HUES64 (cell line): Measurements from ENCODE around the gene ACAP3.

Experiments
- H3K27ac ChIP-seq: 2 replicates; pipeline ENCODE4 v1.7.0; 2013; ENCODE audit warnings: low read depth, low read length, inconsistent platforms
- H3K27me3 ChIP-seq: 2 replicates; pipeline ENCODE4 v1.6.1; 2013; ENCODE audit warnings: mild to moderate bottlenecking, low read length; ENCODE audit not compliant: insufficient read depth
- H3K36me3 ChIP-seq: 2 replicates; pipeline ENCODE4 v1.6.1; 2013; ENCODE audit warnings: mild to moderate bottlenecking, low read length; ENCODE audit not compliant: insufficient read depth
- H3K4me1 ChIP-seq: 2 replicates; pipeline ENCODE4 v1.6.1; 2013; ENCODE audit warnings: mild to moderate bottlenecking, low read length, moderate library complexity; ENCODE audit not compliant: insufficient read depth
- H3K4me3 ChIP-seq: 2 replicates; pipeline ENCODE4 v1.5.1; 2013; ENCODE audit warnings: mild to moderate bottlenecking, low read length, moderate library complexity
- H3K9ac ChIP-seq: 2 replicates; pipeline ENCODE4 v1.6.1; 2013; ENCODE audit warnings: mild to moderate bottlenecking, low read depth, low read length
- H3K9me3 ChIP-seq: 2 replicates; pipeline ENCODE4 v1.6.1; 2013; ENCODE audit warnings: low read depth, low read length; ENCODE audit not compliant: insufficient read depth
- WGBS: fragments of 150-250, 120-280 bp; methylation state at CpG from one replicate; pipeline ENCODE4 v1.1.7; 2013; ENCODE audit warnings: missing lambda C conversion rate; 5-methylcytosine and 5-hydroxymethylcytosine counted together

The ACAP3 gene

GRCh38 chr1:1326075-1326605, 18.4 kb upstream of the ACAP3 start:
- Histone ChIP-seq H3K4me1 (peaks cover 5% of the 10 kb centered on the region; the same call in 1 of the 2 replicates), H3K9ac (no peak overlapping the region), H3K27ac (no peak overlapping the region)

DNA sequence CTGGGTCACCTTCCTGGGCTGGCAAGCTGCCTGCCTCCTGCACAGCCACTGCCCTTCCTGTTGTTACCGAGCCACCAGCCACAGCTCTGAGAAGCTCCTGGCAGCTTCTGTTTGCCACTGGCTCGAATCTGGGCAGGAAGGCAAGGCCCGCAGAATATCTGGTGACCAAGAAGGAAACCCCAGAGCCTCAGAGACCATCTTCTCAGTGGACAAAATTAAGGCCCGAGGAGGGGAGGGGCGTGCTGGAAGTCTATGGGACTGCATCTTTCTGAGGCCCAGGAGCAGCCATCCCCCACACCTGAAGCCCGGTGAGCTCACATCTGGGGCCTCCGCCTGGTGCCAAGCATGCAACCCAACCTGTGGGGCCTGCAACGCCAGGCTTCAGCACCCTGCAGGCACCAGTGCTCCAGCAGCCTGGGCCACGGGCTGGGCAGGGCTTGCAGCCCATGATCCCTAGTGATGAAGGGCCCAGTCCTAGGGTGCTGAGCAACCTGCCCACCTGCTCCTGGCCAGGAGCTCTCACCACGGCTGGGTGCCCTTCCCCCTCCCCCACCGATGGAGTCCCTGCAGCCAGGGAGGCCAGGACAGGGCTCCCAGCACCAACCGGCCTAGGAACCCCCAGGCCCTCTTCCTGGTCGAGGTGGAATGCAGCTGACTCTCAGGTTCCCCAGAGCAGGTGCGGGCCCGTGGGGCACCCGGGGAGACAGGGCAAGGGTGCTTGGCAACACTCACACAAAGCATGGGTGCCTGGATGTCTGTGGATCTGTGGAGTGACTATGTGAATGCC, 17.8 kb upstream of the ACAP3 start:
- Histone ChIP-seq H3K4me1 (peaks cover 5% of the 10 kb centered on the region; the same call in 1 of the 2 replicates), H3K9ac (peak overlapping the region; percentile 84), H3K9me3 (no peaks in the 10 kb centered on the region), H3K27me3 (no peaks in the 10 kb centered on the region), H3K27ac (peak overlapping the region; percentile 62), H3K36me3 (peaks cover 4% of the 10 kb centered on the region; the same call in 1 of the 2 replicates), H3K4me3 (peak overlapping the region; percentile 99)
- 85% methylated on average over 16 of the region's 16 CpGs for WGBS

More at GRCh38 chr1:1326075-1326605, 18.4 kb upstream of the ACAP3 start:
- Histone ChIP-seq H3K4me3 (no peak overlapping the region; the same call in 1 of the 2 replicates), H3K9me3 (no peaks in the 10 kb centered on the region), H3K36me3 (no peaks in the 10 kb centered on the region), H3K27me3 (no peaks in the 10 kb centered on the region)
- 90% methylated on average over 8 of the region's 8 CpGs for WGBS

DNA sequence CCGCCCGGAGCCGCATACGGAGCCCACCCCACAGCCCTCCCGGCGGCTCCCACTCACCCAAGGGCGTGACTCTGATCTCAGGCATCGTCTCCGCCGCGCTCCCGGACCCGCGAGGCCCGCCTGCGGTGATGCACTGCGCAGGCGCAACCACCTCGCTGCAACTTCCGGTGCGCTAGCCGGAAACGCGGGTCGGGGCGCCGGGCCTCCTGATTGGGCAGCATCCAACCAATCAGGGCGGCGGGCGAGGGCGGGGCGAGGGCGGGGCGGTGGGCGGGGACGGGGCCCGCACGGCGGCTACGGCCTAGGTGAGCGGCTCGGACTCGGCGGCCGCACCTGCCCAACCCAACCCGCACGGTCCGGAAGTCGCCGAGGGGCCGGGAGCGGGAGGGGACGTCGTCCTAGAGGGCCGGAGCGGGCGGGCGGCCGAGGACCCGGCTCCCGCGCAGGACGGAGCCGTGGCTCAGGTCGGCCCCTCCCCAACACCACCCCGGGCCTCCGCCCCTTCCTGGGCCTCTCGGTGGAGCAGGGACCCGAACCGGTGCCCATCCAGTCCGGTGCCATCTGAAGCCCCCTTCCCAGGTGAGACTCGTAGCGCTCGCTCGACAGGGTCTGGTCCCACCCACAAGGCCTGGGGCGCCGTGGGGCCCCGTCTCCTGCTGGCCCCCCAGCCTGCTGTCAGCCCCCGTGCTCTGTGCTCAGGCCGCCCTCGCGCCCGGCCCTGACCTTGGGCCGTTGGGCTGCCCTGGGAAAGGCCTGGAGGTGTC, 17.0 kb upstream of the ACAP3 start, which contains the start of the genes CPTP and INTS11:
Gene CPTP, plus strand, starts transcription at position 279 of the 764 bp plus-strand sequence. CDS start 2,109 bp downstream, outside the sequence.
Gene INTS11, minus strand, starts transcription at position 137 of the 764 bp plus-strand sequence. Its CDS starts 52 bp downstream, at position 85.
- Histone ChIP-seq H3K9ac (peak within 1 kb of the TSS; percentile 93), H3K27ac (peak within 1 kb of the TSS; percentile 67), H3K4me1 (peaks cover 5% of the 10 kb centered on the region; the same call in 1 of the 2 replicates), H3K4me3 (peak within 1 kb of the TSS; percentile 99), H3K9me3 (no peaks in the 10 kb centered on the region), H3K27me3 (no peaks in the 10 kb centered on the region), H3K36me3 (peaks cover 6% of the 10 kb centered on the region)
- WGBS, result under 1% methylated on average over 83 of the region's 84 CpGs

DNA sequence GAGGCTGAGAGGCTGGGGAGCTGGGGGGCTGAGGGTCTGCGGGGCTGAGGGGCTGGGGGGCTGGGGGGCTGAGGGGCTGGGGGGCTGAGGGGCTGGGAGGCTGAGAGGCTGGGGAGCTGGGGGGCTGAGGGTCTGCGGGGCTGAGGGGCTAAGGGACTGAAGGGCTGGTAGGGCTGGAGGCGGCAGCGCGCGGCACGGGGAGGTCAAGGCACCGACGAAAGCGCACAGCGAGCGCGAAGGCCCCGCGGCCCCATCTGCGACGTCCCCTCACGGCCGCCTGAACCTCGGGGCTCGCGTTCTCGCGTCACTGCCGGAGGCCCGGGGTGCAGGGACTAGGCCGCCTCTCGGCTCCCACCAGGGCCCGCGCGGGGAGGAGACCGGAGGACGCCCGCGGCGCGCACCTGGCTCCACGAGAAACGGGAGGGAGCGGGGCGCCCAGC, 16.4 kb upstream of the ACAP3 start:
- H3K36me3 ChIP-seq, result peaks cover 12% of the 10 kb centered on the region
- WGBS, result under 1% methylated on average over 40 of the region's 41 CpGs
- peak overlapping the region; percentile 93 for H3K9ac ChIP-seq
- H3K27ac ChIP-seq, result peak overlapping the region; percentile 67; the same call in 1 of the 2 replicates
- no peaks in the 10 kb centered on the region for H3K9me3 ChIP-seq
- H3K4me1 ChIP-seq, result peaks cover 5% of the 10 kb centered on the region; the same call in 1 of the 2 replicates
- H3K4me3 ChIP-seq, result peak overlapping the region; percentile 99
- H3K27me3 ChIP-seq, result no peaks in the 10 kb centered on the region

GRCh38 chr1:1322952-1323351, 15.2 kb upstream of the ACAP3 start:
- peaks cover 10% of the 10 kb centered on the region; the same call in 1 of the 2 replicates for H3K4me1 ChIP-seq
- H3K9me3 ChIP-seq, result no peaks in the 10 kb centered on the region
- peaks cover 23% of the 10 kb centered on the region for H3K36me3 ChIP-seq
- H3K27me3 ChIP-seq, result no peaks in the 10 kb centered on the region
- 94% methylated on average over 10 of the region's 10 CpGs for WGBS
- H3K9ac ChIP-seq, result no peak overlapping the region
- no peak overlapping the region for H3K27ac ChIP-seq
- no peak overlapping the region for H3K4me3 ChIP-seq

GRCh38 chr1:1322418-1322817, 14.7 kb upstream of the ACAP3 start:
- H3K4me3 ChIP-seq, result no peak overlapping the region
- no peak overlapping the region for H3K9ac ChIP-seq
- H3K9me3 ChIP-seq, result no peaks in the 10 kb centered on the region
- H3K27ac ChIP-seq, result no peak overlapping the region
- H3K36me3 ChIP-seq, result peaks cover 27% of the 10 kb centered on the region
- peaks cover 10% of the 10 kb centered on the region; the same call in 1 of the 2 replicates for H3K4me1 ChIP-seq
- WGBS, result 88% methylated on average over 8 of the region's 14 CpGs
- no peaks in the 10 kb centered on the region for H3K27me3 ChIP-seq

DNA sequence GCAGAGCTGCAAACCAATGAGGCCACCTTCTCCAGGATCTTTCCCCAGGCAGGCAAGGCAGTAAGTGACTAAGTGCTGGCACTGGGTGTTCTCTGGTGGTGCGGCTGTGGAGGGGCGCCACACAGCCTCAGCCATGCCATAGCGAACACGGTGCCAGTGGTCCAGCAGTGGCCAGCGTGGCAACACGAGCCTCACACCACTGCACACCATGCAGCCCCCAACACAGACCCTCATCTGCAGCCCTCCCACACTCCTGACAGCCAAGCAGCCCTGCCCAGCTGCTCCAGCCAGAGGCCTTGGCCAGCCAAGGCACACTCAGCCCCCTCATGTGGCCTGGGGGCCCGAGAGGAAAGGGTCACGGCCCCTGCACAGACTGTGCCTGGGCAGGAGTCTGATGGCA, 13.7 kb upstream of the ACAP3 start:
- Histone ChIP-seq H3K27ac (no peak overlapping the region), H3K9me3 (no peaks in the 10 kb centered on the region), H3K36me3 (peaks cover 30% of the 10 kb centered on the region), H3K27me3 (no peaks in the 10 kb centered on the region), H3K9ac (no peak overlapping the region), H3K4me1 (peaks cover 10% of the 10 kb centered on the region; the same call in 1 of the 2 replicates), H3K4me3 (no peak overlapping the region)
- WGBS, result 90% methylated on average over 8 of the region's 8 CpGs

DNA sequence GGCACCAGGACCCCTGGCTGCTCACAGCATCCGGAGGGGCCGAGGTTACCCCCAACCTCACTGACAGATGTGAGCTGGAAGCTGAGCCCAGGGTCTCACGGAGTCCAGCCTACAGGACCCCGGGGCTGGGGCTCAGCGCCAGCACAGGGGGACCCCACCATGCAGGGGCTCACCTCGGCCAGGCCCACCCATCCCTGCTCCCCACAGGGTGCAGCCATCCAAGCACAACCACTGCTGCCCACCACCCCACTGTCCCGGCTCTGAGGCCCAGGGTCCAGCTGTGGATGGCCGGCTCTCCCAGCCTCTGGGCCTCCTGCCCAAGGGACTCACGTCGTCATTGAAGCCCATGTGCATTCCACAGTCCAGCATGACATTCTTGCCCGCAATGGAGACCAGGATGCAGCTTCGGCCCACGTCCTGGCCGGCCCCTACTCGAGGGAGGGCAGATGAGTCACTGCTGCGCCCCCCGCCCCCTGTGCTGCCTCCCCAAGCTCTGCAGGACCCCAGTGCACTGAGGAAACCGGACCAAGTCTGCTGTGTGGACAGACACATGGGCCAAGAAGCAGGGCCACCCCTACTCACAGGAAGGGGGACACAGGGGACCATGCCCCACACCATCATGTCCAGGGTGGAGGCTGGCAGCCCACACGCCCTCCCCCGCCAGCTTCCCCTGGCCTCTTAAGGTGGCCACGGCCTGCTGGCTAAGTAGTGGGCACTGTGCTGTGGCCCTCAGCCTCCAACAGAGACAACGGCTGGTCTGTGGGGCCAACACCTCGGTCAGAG, 13.1 kb upstream of the ACAP3 start:
- 94% methylated on average over 23 of the region's 23 CpGs for WGBS
- no peak overlapping the region for H3K9ac ChIP-seq
- no peaks in the 10 kb centered on the region for H3K9me3 ChIP-seq
- peaks cover 11% of the 10 kb centered on the region for H3K4me1 ChIP-seq
- no peak overlapping the region for H3K4me3 ChIP-seq
- peaks cover 30% of the 10 kb centered on the region for H3K36me3 ChIP-seq
- no peaks in the 10 kb centered on the region for H3K27me3 ChIP-seq
- no peak overlapping the region for H3K27ac ChIP-seq

GRCh38 chr1:1319646-1319941, 11.9 kb upstream of the ACAP3 start:
- Histone ChIP-seq H3K27ac (no peak overlapping the region), H3K36me3 (peaks cover 33% of the 10 kb centered on the region), H3K9ac (no peak overlapping the region), H3K27me3 (no peaks in the 10 kb centered on the region), H3K4me1 (peaks cover 11% of the 10 kb centered on the region), H3K9me3 (no peaks in the 10 kb centered on the region), H3K4me3 (no peak overlapping the region)
- 95% methylated on average over 13 of the region's 13 CpGs for WGBS

GRCh38 chr1:1318777-1319645, 11.3 kb upstream of the ACAP3 start:
- Histone ChIP-seq H3K36me3 (peaks cover 39% of the 10 kb centered on the region), H3K27ac (no peak overlapping the region)
- 92% methylated on average over 36 of the region's 36 CpGs for WGBS

More at GRCh38 chr1:1318777-1319645, 11.3 kb upstream of the ACAP3 start:
- Histone ChIP-seq H3K4me3 (no peak overlapping the region), H3K27me3 (no peaks in the 10 kb centered on the region), H3K4me1 (peaks cover 11% of the 10 kb centered on the region), H3K9ac (no peak overlapping the region), H3K9me3 (no peaks in the 10 kb centered on the region)
